NCI-H146 (cell line): ENCODE results near the gene LCTL.
"Not testable (repeated sequence)": the region's sequence is repeated elsewhere in the genome, so short reads cannot be mapped to it uniquely, and the experiment has no call there.

Experiments used
- DNase-seq: peaks from one replicate; lab custom pipeline; 2025; lab: John Stamatoyannopoulos, UW

The LCTL gene

DNA sequence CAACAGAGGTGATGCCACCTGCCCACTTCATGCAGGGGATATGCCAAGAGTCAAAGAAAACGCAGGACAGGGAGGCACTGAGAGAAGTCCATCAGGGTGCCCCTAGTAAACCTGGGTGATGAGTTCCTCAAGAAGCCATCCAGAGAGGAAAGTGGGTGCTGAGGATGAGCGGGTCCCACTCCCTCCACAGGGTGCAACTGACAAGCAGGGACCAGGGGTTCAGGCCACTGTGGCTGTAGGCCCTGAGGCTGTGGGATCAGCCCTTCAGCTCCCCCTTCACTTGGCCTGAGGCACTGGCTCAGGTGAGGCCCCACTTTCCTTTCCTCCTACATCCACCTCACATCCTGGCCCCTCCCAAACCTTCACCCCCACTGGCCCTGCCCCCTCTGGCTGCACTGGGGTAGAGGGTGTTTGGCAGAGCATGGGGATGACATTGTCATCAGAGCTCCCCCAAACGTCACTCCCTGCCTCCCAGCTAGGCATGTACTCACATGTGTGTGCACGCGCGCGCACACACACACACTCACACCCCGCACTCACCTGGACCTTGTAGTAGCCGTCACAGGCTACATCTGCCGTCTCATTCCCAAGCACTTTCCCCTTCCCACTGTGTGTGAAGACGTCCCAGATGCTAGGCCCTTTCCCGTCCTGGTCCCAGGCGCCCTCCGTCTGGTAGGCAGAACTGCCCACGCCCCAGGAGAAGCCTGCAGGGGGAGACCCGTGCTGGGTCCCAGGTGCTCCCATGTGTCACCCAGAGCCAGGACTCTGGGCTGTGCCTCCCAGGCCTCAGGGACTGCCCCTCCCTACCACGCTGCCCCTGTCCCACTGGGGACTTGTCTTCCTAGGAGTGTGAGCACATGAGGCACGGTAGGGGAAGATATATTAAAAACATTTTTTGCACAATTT, 1.4 kb downstream of the LCTL start:
- no peak for DNase-seq

DNA sequence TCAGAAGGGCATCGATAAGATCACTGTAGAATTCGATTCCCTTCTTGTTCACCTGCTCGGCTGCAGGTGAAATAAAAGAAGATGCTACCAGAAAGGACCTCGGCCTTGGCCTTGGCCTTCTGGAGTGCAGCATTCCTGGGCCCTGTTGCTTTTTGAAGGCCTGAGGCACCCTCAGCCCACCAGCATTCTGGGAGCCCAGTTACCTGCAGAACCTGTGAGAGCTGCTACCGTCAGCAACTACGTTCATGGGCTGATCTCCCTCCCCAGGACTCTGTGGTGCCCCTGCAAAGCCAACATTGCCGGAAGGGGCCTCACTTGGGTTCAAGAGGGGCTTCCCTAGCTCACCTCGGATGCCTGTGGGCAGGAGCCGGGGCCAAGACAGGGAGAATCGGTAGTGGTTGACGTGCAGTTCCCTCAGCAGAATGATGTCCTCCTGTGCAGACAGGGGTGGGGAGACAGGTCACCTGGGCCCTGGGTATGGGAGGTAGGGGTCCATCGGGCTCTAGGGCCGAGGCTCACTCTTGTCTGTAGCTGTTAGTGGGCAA, 2.2 kb downstream of the LCTL start:
- DNase-seq: no peak

DNA sequence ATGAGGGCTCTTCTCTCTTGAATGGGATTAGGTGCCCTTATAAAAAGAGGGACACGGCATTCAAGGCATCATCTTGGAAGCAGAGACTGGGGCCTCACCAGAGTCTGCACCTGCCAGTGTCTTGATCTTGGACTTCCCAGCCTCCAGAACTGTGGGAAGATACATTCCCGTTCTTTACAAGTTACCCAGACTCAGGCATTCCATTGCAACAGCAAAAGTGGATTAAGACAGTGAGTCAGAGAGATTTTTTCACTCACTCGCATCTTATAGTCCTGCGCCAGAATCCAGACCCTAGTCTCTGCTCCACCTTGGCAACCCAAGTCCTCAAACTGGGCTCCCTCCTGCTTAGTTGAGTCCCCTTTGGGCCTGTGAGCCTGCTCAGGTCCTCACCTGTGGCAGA, 2.7 kb downstream of the LCTL start:
- DNase-seq: no peak

DNA sequence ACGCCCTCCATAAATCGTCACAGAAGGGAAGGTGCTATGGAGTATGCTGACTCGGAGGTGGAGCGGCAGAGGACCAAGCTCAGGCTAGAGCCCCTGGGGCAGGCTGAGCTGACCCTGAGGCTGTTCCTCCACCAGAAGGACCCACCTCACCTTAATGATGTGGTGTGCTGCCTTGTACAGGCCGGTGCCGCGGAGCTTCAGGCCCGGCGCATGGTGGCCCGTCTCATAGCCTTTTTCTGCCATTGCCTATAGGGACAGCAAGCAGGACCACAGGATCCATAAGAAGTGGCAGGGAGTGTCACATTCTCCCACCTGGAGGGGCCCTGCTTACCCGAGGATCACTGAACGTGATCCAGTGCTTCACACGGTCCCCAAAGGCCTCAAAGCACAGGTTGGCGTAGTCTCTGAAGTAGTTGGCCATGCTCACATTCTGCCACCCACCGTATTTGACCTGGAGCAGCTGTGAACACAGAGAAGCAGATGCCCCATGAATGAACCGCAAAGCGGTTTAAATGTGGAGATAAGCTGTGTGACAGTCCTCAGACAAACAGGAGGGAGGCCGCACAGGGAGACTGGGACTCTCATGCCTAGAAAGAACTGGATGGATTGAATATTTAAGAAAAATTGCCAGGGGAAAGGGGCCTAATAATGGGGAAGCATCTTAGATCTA, 4.8 kb downstream of the LCTL start:
- DNase-seq: peak; percentile 5

- DNase-seq: no peak
These were observed 7.5 kb downstream of the LCTL start for GRCh38 chr15:66558271-66558670.

DNA sequence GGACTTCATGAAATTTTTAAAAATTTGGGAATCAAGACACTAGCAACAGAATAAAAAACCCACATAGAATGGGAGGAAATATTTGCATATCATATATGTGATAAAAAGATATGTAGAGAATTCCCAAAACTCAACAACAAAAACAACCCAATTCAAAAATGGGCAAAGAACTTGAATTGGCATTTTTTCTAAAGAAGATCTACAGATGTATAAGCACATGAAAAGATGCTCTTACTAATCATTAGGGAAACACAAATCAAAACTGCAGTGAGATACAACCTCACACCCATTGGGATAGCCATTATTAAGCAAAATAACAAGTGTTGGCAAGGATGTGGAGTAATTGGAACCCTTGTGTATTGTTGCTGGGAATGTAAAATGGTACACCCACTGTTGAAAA, 10.1 kb downstream of the LCTL start:
- DNase-seq: no peak

GRCh38 chr15:66545255-66545654, 20.5 kb downstream of the LCTL start:
- no peak for DNase-seq

- DNase-seq: no peak
These were observed 22.9 kb downstream of the LCTL start for GRCh38 chr15:66542896-66543295.

- DNase-seq: no peak
These were observed 30.7 kb downstream of the LCTL start for GRCh38 chr15:66535056-66535455.

DNA sequence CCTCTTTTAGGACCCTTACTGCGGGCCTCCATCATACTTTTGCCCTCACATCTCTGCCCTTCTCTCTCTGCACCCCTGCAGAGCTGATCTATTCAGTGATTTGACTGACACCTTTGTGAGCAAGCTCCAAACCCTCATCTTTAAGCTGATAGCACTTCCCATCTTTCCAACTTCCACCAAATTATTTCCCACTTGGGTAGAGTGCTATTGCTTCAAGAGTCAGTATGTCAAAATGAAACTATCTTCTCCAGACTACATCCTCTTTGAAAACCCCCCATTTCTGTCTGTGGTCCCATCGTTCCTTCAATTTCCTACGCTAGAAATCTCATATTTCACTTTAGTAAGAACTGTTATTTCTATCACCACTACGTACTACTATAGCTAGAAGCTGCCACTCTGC, 41.0 kb downstream of the LCTL start:
- DNase-seq: no peak

DNA sequence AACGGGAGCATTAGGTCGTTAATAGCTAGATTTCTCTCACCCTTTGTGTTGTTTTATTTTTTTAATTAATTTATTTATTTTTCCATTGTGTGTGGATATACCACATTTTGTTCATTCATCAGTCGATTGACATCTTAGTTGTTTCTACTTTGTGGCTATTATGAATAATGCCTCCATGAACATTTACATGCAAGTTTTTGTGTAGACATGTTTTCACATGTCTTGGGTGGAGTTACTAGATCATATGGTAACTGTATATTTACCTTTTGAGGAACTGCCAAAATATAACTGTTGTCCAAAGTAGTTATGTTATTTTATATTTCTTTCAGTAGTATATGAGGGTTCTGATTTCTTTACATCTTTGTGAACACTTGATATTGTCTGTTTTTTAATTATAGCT, 41.9 kb downstream of the LCTL start:
- DNase-seq: no peak

DNA sequence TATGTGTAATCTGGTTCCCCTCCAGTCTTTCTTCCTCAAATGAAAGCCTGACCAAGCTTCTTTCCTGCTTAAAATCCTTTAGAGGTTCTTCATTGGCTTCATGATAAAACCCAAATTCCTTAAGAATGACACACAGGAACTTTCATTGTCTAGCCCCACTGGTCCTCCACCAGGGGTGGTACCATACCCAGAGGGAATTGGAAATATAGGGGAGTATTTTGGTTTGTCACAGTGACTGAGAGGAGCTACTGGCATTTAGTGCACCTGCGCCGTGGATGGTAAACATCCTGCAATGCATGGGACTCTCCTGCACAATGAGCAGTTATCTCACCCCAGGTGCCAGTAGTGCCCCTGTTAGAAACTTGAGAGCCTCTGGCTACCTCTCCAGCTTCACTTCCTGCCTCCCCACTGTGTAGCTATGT, 49.9 kb downstream of the LCTL start:
- DNase-seq: no peak

GRCh38 chr15:66514586-66514985, 51.2 kb downstream of the LCTL start:
- no peak for DNase-seq

- no peak for DNase-seq
These were observed 57.4 kb downstream of the LCTL start for GRCh38 chr15:66508293-66508883.

DNA sequence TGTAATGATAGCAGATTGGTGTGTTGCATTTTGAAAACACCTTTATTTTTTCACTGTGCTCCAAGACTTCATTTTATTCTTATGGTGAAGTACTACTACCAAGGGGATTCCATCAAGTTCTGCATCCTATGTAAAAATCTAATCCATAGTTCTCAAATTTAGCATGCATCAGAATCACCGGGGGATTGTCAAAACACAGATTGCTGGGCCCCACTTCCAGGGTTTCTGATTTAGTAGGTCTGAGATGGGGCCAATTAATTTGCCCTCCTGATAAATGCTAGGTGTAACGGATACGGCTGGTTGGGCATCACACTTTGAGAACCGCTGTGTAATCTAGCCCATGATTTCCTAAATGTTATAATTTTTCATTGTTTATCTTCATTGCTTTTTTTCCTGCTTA, 60.0 kb downstream of the LCTL start:
- no peak for DNase-seq

DNA sequence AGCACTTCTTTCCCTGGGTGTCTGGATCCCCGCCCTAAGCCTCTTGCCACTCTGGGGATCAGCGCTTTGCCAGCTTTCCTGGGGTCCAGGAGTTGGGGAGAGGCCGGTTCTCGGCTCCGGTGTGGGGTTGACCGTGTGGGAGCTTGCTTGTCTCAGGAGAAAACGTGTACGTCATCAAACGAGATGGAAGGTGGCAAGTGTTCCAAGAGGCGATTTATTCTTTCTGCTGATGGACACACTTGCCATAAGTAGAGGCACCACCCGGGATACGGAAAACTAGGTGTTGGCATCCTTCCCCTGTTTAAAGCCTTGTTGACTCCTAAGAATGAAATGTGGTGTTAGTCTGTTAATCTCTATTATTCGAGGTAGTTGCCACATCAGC, 60.4 kb downstream of the LCTL start:
- DNase-seq: no peak

DNA sequence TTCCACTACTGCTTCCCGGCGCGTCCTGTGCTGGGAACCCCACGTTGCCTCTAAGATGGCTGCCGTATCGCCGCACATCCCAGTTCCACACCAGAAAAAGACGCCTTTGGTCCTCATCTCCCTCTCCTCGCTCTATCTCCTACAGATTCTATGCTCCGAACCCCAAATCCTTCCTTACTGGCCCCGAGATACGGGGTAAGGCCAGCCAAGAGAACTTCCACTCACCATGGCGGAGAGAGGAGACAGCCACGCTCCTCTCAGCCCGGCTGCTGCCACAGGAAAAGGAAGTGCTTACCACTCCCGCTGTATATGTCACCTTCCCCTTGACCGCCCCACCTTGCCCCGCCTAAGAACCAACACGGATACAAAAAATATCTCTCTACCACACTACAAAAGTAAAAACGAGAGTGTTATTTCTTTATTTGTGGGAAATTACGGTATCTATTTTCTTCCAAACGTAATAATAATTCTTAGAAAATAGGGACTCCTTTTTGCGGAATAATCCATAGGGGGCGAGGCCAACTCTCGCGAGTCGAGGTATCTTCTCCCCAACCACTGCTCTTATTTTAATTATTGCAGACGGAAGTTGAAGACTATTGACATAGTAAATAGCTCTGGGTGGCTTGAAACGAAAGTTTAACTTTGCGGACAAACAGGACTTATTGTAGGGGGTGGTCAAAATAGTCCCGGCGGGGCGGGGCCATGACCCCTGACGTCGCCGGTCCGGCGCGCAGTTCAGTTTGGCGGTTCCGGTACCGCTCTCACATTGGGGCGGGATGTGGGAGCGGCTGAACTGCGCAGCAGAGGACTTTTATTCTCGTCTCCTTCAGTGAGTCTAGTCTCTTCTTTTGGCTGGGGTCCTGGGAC, 61.0 kb downstream of the LCTL start, which contains the start of the genes RPL4 and ZWILCH:
Gene RPL4 (minus strand): TSS at position 293 of the 867 bp plus-strand sequence. CDS start 65 bp downstream, at position 228.
Gene ZWILCH (plus strand): TSS at position 764 of the 867 bp plus-strand sequence. CDS start 13 bp downstream, at position 777.
- DNase-seq: peak; percentile 63

DNA sequence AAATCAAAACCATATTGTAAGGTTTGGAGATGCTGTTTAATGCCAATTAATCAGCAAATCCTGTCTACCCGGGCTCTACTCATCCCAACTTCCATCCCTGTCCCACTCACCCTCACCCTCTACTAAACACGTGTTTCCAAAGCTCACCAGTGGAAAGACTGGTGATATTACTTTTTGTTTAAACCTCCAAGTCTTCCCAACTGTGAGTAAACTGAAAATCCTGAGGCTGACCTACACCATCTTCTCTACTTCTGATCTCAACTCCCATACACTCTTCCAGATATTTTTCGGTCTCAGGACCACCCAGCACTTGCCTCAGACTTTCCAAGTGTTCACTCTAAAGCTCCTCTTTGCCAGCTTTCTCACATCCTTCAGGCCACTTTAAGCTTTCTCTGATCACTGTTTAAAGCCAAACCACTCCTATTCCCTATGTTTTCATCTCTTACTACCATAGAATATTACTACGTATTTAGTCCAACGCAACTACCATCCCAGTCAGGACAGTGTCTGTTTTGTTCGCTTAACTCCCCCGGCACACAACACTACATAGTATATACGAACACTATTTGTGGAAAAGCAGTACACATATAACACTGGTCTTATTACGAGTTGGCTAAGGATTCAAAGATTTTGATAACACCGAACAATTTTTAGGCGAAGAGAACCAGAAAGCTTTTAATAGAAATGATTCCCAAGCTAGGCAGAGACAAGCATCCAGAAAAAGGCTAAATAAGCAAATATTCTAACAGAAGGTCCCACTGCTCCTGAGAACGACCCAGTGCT, 61.8 kb downstream of the LCTL start:
- no peak for DNase-seq

- not testable (repeated sequence) for DNase-seq
These were observed 62.7 kb downstream of the LCTL start for GRCh38 chr15:66503041-66503648.

DNA sequence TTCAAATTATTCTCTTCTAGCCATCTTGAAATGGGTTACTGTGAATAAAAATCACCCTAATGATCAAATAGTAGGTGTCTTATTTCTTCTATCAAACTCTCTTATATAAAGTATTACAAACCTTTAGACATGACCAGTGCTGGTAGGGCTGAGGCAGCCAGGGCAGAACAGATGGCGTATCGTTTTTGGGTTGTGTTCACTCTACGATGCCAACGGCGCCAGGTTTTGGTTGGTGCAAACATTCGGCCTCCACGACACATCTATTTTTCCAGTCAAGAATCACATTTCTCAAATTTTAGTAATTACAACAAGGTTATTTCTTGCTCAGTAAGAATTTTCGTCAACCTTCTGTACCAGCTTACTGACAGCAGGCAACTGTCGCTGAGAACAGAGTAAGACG, 63.3 kb downstream of the LCTL start:
- no peak for DNase-seq
